Duodenal mucosa (tissue), 2 donors: ENCODE data around the gene LSR.

ENCODE experiments used
- H3K27ac ChIP-seq: one replicate; pipeline ENCODE4 v1.7.0; 2013; ENCODE audit warnings: low read depth, low read length
- H3K27me3 ChIP-seq, 2 donors: one replicate each; pipeline ENCODE4 v1.7.0; 2013; ENCODE audit warnings: low read length in 2 of 2, control low read depth in 1 of 2; ENCODE audit not compliant: insufficient read depth in 2 of 2, control insufficient read depth in 1 of 2
- H3K36me3 ChIP-seq, 2 donors: one replicate each; pipeline ENCODE4 v1.7.0; 2013; ENCODE audit warnings: low read length in 2 of 2, control low read depth in 1 of 2; ENCODE audit not compliant: insufficient read depth in 2 of 2, control insufficient read depth in 1 of 2
- H3K4me1 ChIP-seq, 2 donors: one replicate each; pipeline ENCODE4 v1.7.0; 2013; ENCODE audit warnings: low read length in 2 of 2, control low read depth in 1 of 2; ENCODE audit not compliant: insufficient read depth in 2 of 2, control insufficient read depth in 1 of 2
- H3K4me3 ChIP-seq, 2 donors: one replicate each; pipeline ENCODE4 v1.7.0; 2013; ENCODE audit warnings: low read length in 2 of 2, low read depth in 1 of 2
- H3K9ac ChIP-seq, 2 donors: one replicate each; pipeline ENCODE4 v1.7.0; 2013; ENCODE audit warnings: low read length in 2 of 2, low read depth in 1 of 2
- H3K9me3 ChIP-seq, 2 donors: one replicate each; pipeline ENCODE4 v1.7.0; 2013; ENCODE audit warnings: low read length in 2 of 2, control low read depth in 1 of 2; ENCODE audit not compliant: control insufficient read depth in 1 of 2

Gene LSR

GRCh38 chr19:35287713-35288112, 38.9 kb downstream of the LSR start:
- Histone ChIP-seq H3K4me3 (no peak overlapping the region), H3K9me3 (no peaks in the 10 kb centered on the region), H3K4me1 (no peaks in the 10 kb centered on the region), H3K27me3 (peaks cover 0 to 3% of the 10 kb centered on the region in 2 donors), H3K36me3 (no peaks in the 10 kb centered on the region), H3K9ac (no peak overlapping the region), H3K27ac (no peak overlapping the region)

GRCh38 chr19:35288331-35288730, 39.5 kb downstream of the LSR start:
- Histone ChIP-seq H3K9me3 (no peaks in the 10 kb centered on the region), H3K36me3 (no peaks in the 10 kb centered on the region), H3K27me3 (peaks cover 0 to 2% of the 10 kb centered on the region in 2 donors), H3K27ac (no peak overlapping the region), H3K9ac (no peak overlapping the region), H3K4me1 (no peaks in the 10 kb centered on the region), H3K4me3 (no peak overlapping the region)

- H3K27me3 ChIP-seq, result no peaks in the 10 kb centered on the region
- H3K36me3 ChIP-seq, result no peaks in the 10 kb centered on the region
- no peaks in the 10 kb centered on the region for H3K4me1 ChIP-seq
- H3K9ac ChIP-seq, result no peak overlapping the region
- H3K27ac ChIP-seq, result no peak overlapping the region
- H3K9me3 ChIP-seq, result no peaks in the 10 kb centered on the region
- H3K4me3 ChIP-seq, result no peak overlapping the region
These were observed 40.1 kb downstream of the LSR start for GRCh38 chr19:35288906-35289305.

DNA sequence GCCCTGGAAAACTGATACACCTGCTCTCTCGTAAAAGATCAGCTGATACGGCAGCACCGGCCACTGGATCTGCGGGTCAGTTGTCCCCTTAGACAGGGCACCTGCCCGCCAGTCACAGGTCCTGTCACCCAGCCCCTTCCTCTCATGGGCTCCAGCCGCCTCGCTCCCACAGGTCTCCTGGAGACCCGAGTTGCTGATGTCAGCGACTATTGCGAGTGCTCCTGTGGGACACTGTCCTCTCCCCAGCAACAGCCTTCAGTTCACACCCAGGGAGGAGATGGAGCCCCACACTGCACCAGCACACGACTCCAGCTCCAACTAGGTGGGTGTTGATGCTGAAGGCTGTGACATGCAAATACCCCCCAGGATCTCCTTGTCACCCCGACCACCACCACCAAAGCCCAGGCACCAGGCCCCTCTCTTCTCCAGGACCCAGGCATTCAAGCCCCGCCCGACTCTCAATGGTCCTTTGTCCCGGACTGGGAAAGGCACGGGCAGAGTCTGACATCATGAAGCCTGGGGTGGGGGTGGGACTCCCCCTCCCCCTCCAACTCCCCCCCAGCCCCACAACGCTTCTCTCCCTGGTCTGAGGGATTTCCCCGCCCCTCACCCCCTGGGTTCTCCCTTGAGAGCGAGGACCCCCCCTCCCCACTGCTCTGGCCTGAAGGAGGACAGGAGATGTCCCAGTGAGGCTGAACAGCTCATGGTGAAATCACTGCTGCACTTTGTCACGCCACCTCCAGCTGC, 41.8 kb downstream of the LSR start:
- Histone ChIP-seq H3K9ac (no peak overlapping the region), H3K4me1 (no peaks in the 10 kb centered on the region), H3K27ac (no peak overlapping the region), H3K27me3 (no peaks in the 10 kb centered on the region), H3K4me3 (no peak overlapping the region), H3K9me3 (no peaks in the 10 kb centered on the region), H3K36me3 (no peaks in the 10 kb centered on the region)

- H3K36me3 ChIP-seq, result no peaks in the 10 kb centered on the region
- H3K9ac ChIP-seq, result no peak overlapping the region
- H3K27ac ChIP-seq, result no peak overlapping the region
- no peaks in the 10 kb centered on the region for H3K4me1 ChIP-seq
- no peaks in the 10 kb centered on the region for H3K27me3 ChIP-seq
- H3K4me3 ChIP-seq, result no peak overlapping the region
- no peaks in the 10 kb centered on the region for H3K9me3 ChIP-seq
These were observed 42.5 kb downstream of the LSR start for GRCh38 chr19:35291259-35291658.

DNA sequence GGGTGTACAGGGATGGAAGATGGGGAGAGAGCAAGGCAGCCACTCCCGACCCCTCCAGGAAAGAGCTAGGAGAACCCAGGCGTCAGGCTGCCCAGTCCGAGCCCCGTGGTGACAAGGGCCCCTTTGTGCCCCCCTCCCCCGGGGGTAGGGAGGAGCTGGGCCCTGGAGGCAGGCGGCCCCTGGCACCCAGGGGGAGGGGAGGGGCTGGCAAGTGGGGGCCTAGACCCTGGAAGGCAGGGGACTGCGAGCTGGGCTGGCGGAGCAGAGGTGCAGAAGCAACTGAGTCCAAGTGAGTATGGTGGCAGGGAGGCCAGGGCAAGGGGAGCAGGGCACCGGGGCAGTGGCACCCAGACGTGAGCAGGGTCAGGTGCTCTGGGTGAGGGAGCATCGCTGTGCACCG, 43.1 kb downstream of the LSR start, which contains the start of gene MAG:
MAG (plus strand) TSS at position 246 of the 400 bp plus-strand sequence. CDS start 3,248 bp downstream, outside the sequence.
- no peak within 1 kb of the TSS for H3K9ac ChIP-seq
- H3K27me3 ChIP-seq, result no peaks in the 10 kb centered on the region
- no peaks in the 10 kb centered on the region for H3K36me3 ChIP-seq

DNA sequence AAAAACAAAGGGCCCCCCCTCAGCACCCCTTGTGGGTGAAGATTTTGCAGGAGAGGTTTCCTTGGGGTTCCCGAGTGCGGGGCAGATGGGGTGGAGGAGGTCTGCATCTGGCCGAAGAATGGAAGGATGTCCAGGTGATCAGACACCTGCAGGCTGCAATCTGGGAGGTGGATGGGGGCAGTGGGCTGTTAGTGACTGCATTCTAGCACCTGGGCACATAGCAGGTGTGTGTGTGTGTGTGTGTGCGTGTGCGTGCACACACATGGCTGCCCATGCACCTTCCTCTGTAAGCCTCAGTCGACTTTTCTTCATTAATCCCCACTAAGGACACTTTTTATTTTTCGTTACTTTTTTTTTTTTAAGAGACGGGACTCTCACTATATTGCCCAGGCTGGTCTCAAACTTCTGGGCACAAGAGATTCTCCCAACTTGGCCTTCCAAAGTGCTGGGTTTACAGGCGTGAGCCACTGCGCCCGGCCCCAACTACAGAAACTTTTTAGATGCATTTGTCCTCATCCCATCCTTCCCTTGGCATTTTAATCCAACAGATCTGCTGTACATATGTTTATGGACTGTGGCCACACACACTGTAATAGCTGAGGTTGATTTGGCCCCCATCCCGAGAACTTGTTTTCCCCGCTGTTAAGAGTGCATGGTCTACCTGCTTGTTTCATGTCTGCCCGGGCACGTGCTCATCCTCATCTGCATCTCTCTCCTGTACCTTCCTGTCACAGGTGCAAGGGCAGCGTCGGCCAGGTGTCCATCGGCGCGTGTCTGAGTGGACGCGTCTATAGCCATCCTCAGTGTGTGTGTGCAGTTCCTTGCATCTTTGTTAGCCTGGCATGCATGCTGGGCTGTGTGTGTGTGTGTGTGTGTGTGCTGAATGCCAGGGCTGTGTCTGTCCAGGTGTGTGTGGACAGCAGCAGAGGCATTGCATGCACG, 43.9 kb downstream of the LSR start:
- no peak overlapping the region for H3K9ac ChIP-seq
- H3K4me1 ChIP-seq, result no peaks in the 10 kb centered on the region
- no peaks in the 10 kb centered on the region for H3K9me3 ChIP-seq
- no peak overlapping the region for H3K4me3 ChIP-seq
- no peak overlapping the region for H3K27ac ChIP-seq
- no peaks in the 10 kb centered on the region for H3K27me3 ChIP-seq
- H3K36me3 ChIP-seq, result no peaks in the 10 kb centered on the region

More for the DNA sequence above, 43.1 kb downstream of the LSR start, which contains the start of gene MAG:
- Histone ChIP-seq H3K4me3 (no peak within 1 kb of the TSS), H3K27ac (no peak within 1 kb of the TSS), H3K4me1 (no peaks in the 10 kb centered on the region), H3K9me3 (no peaks in the 10 kb centered on the region)

DNA sequence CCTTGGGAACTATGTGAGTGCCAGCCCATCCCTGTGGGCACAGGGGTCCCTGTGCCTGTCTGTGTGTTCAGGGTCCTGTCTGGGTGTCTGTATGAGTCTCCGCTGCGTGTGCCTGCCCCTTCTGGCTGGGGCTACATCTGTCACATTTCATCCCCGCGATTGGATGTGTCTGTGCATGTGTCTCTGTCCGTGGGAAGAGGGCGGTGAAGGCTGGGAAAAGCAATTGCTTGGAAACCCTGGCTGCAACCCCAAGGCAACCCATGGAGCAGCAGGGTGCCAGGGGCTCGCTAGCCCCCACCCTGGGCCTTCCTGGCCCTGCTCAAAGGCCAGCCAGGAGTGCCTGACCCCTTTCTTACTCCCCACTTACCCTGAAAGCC, 44.5 kb downstream of the LSR start:
- no peaks in the 10 kb centered on the region for H3K27me3 ChIP-seq
- no peaks in the 10 kb centered on the region for H3K4me1 ChIP-seq
- H3K4me3 ChIP-seq, result no peak overlapping the region
- no peak overlapping the region for H3K9ac ChIP-seq
- H3K27ac ChIP-seq, result no peak overlapping the region
- H3K36me3 ChIP-seq, result no peaks in the 10 kb centered on the region
- H3K9me3 ChIP-seq, result no peaks in the 10 kb centered on the region

- H3K4me3 ChIP-seq, result no peak overlapping the region
- H3K36me3 ChIP-seq, result no peaks in the 10 kb centered on the region
- H3K9ac ChIP-seq, result no peak overlapping the region
- H3K27ac ChIP-seq, result no peak overlapping the region
- H3K9me3 ChIP-seq, result no peaks in the 10 kb centered on the region
- H3K27me3 ChIP-seq, result no peaks in the 10 kb centered on the region
- no peaks in the 10 kb centered on the region for H3K4me1 ChIP-seq
These were observed 45.0 kb downstream of the LSR start for GRCh38 chr19:35293808-35294207.

DNA sequence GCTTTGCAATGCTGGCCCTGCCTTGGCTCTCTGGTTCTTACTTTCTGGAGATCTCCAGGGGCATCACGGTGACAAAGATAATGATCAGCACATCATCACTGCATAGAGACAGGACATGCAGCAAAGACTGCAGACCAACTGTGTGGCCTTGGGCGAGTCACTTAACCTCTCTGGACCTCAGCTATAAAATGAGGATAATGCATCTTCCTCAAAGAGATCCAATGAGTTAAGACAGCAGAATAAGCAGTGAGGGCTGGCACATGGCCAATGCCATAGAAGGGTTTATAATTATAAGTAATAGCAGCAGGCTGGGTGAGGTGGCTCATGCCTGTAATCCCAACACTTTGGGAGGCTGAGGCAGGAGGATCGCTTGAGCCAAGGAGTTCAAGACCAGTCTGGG, 45.5 kb downstream of the LSR start:
- H3K4me3 ChIP-seq, result no peak overlapping the region
- no peaks in the 10 kb centered on the region for H3K4me1 ChIP-seq
- no peaks in the 10 kb centered on the region for H3K27me3 ChIP-seq
- H3K27ac ChIP-seq, result no peak overlapping the region
- H3K9me3 ChIP-seq, result no peaks in the 10 kb centered on the region
- no peaks in the 10 kb centered on the region for H3K36me3 ChIP-seq
- no peak overlapping the region for H3K9ac ChIP-seq
